ENCODE data around the gene NELFCD. TPM values are rescaled to one million over a fixed set of nuclear protein-coding genes. Genes with fewer than 3 reads are reported as not detected.

The NELFCD gene
- total and polyA plus RNA-seq, 10 of the 15 experiments (the other 5 are each of a cell fraction or from before 2014, with no cell fraction given) = 8.9 to 109 (median 82.9) TPM

- peaks cover 18 to 26% of the 10 kb centered on the region in 2 experiments for H3K36me3 ChIP-seq (ENCODE audit: control insufficient read depth in 2 of 2, insufficient read depth in 2 of 2, low read length in 1 of 2)
- peak overlapping the region; percentile 53 for H3K4me2 ChIP-seq (ENCODE audit: control insufficient read depth, insufficient read depth)
- H3K27ac ChIP-seq (ENCODE audit: control insufficient read depth, insufficient read depth) = peak overlapping the region; percentile 95
- ChIA-PET POLR2A (interaction anchor here (1.2 kb wide), 1 partner anchor 97 kb away, joined by 4 read pairs; no protein-coding TSS in a partner anchor), RAD21 (ENCODE audit: unreplicated experiment) (interaction anchor here (1.3 to 2.3 kb wide), 5 partner anchors 26 to 97 kb away, joined by 3 to 11 read pairs (median 3); partner anchors contain the start of gene ATP5F1E), SMC1A (ENCODE audit: uncharacterized antibody, unreplicated experiment) (interaction anchor here (0.9 to 2.0 kb wide), 4 partner anchors 28 to 118 kb away, joined by 3 to 14 read pairs (median 6); no protein-coding TSS in a partner anchor), CTCF (interaction anchor here (1.2 kb wide), 1 partner anchor 24 kb away, joined by 4 read pairs; no protein-coding TSS in a partner anchor)
- H3K79me2 ChIP-seq (ENCODE audit: control insufficient read depth, insufficient read depth, low read length) = peaks cover 56% of the 10 kb centered on the region
- no peaks in the 10 kb centered on the region for H3K9me3 ChIP-seq (replicated peaks; ENCODE audit: control insufficient read depth, insufficient read depth, low read length)
- H3K4me3 ChIP-seq = peak overlapping the region; percentile 92
- in situ Hi-C loops (cut with MboI) (loop anchor here (10.0 kb wide), 2 partner anchors 550 to 1610 kb away; partner anchors contain the start of gene RBM38), intact Hi-C loops (cut with micrococcal nuclease; ENCODE audit: unreplicated experiment) (loop anchor here (2.0 kb wide), 2 partner anchors 20 to 114 kb away; no protein-coding TSS in a partner anchor)
- H4K20me1 ChIP-seq (ENCODE audit: control insufficient read depth, insufficient read depth) = 0 out of 2 replicates have a peak, but pooled peaks cover 2% of the 10 kb centered on the region
- FAIRE-seq (no peak), ATAC-seq (no peak), DNase-seq (ENCODE audit: low read depth, low spot score) (no peak)
- TF ChIP-seq SMAD1 (IDR thresholded peaks at IDR 0.05; ENCODE audit: low read depth, partially characterized antibody) (peak; percentile 94), HDGF (IDR thresholded peaks at IDR 0.05) (0 out of 2 replicates have a peak, but pooled peaks have one; percentile 6), STAT3 (IDR thresholded peaks at IDR 0.05; ENCODE audit: low read depth, low read length) (no peak), BACH1 (IDR thresholded peaks at IDR 0.05; ENCODE audit: borderline replicate concordance) (0 out of 2 replicates have a peak, but pooled peaks have one; percentile 61)
- peaks cover 35% of the 10 kb centered on the region for H3K4me1 ChIP-seq (ENCODE audit: control insufficient read depth, insufficient read depth, low read length)
- peak overlapping the region; percentile 6; the same call in 1 of the 2 replicates for H2AFZ ChIP-seq (ENCODE audit: control insufficient read depth, low read depth, low read length)
- no peaks in the 10 kb centered on the region for H3K27me3 ChIP-seq (replicated peaks in 1 of 2; ENCODE audit: control insufficient read depth in 2 of 2, insufficient read depth in 2 of 2, low read length in 1 of 2)
- no TSS peak for BruUV-seq (replicated peaks)
- peak overlapping the region; percentile 92 for H3K9ac ChIP-seq (ENCODE audit: control insufficient read depth, insufficient read depth, low read length)
- 0% methylated on average over 4 of the region's 4 CpGs for WGBS (ENCODE audit: insufficient coverage, insufficient replicate concordance, low lambda C conversion rate, missing lambda C conversion rate)
These were observed 23.4 kb downstream of the NELFCD start for GRCh38 chr20:59004493-59004762.

- ChIA-PET CTCF (interaction anchor here (1.2 kb wide), 1 partner anchor 24 kb away, joined by 4 read pairs; no protein-coding TSS in a partner anchor), SMC1A (ENCODE audit: uncharacterized antibody, unreplicated experiment) (interaction anchor here (0.9 to 2.0 kb wide), 4 partner anchors 28 to 118 kb away, joined by 3 to 14 read pairs (median 6); no protein-coding TSS in a partner anchor), RAD21 (ENCODE audit: unreplicated experiment) (interaction anchor here (1.3 to 2.3 kb wide), 5 partner anchors 27 to 98 kb away, joined by 3 to 11 read pairs (median 3); partner anchors contain the start of gene ATP5F1E), POLR2A (interaction anchor here (1.2 to 1.7 kb wide), 3 partner anchors 27 to 97 kb away, joined by 4 to 5 read pairs (median 4); partner anchors contain the start of gene ATP5F1E)
- peaks cover 56% of the 10 kb centered on the region for H3K79me2 ChIP-seq (ENCODE audit: control insufficient read depth, insufficient read depth, low read length)
- peaks cover 18 to 24% of the 10 kb centered on the region in 2 experiments for H3K36me3 ChIP-seq (ENCODE audit: control insufficient read depth in 2 of 2, insufficient read depth in 2 of 2, low read length in 1 of 2)
- peak overlapping the region; percentile 30 for H2AFZ ChIP-seq (ENCODE audit: control insufficient read depth, low read depth, low read length)
- DNase-seq (ENCODE audit: low read depth, low spot score) (peak; percentile 94), FAIRE-seq (peak; percentile 89), ATAC-seq (peak; percentile 72)
- no peaks in the 10 kb centered on the region for H3K9me3 ChIP-seq (replicated peaks; ENCODE audit: control insufficient read depth, insufficient read depth, low read length)
- peak overlapping the region; percentile 53 for H3K4me2 ChIP-seq (ENCODE audit: control insufficient read depth, insufficient read depth)
- in situ Hi-C loops (cut with MboI) = loop anchor here (10.0 kb wide), 2 partner anchors 550 to 1610 kb away; partner anchors contain the start of gene RBM38
- H3K9ac ChIP-seq (ENCODE audit: control insufficient read depth, insufficient read depth, low read length) = peak overlapping the region; percentile 92
- BruUV-seq (replicated peaks) = TSS peak; percentile 79
- intact Hi-C loops (cut with micrococcal nuclease; ENCODE audit: unreplicated experiment) = loop anchor here (2.0 kb wide), 2 partner anchors 20 to 114 kb away; no protein-coding TSS in a partner anchor
- H3K27ac ChIP-seq (ENCODE audit: control insufficient read depth, insufficient read depth) = peak overlapping the region; percentile 95
- H3K4me3 ChIP-seq = peak overlapping the region; percentile 92
- 0 out of 2 replicates have a peak, but pooled peaks cover 2% of the 10 kb centered on the region for H4K20me1 ChIP-seq (ENCODE audit: control insufficient read depth, insufficient read depth)
- H3K4me1 ChIP-seq (ENCODE audit: control insufficient read depth, insufficient read depth, low read length) = peaks cover 35% of the 10 kb centered on the region
- under 1% methylated on average over 17 of the region's 17 CpGs for WGBS (ENCODE audit: insufficient coverage, insufficient replicate concordance, low lambda C conversion rate, missing lambda C conversion rate)
- H3K27me3 ChIP-seq (replicated peaks in 1 of 2; ENCODE audit: control insufficient read depth in 2 of 2, insufficient read depth in 2 of 2, low read length in 1 of 2) = no peaks in the 10 kb centered on the region
- TF ChIP-seq SUPT20H (IDR thresholded peaks at IDR 0.05; ENCODE audit: borderline replicate concordance, control insufficient read depth, low read depth, low read length) (no peak), EP300 (IDR thresholded peaks at IDR 0.05; ENCODE audit: borderline replicate concordance in 1 of 2, control insufficient read depth in 1 of 2, low read depth in 2 of 2, low read length in 2 of 2) (peak; percentile 84 to 91; a peak in 3 of 4 replicates), ZNF217 (IDR thresholded peaks at IDR 0.05) (peak; percentile 82), ATF3 (IDR thresholded peaks at IDR 0.05; ENCODE audit: borderline replicate concordance, extremely low read depth, low read depth, low read length) (no peak), IRF4 (IDR thresholded peaks at IDR 0.05; ENCODE audit: low read depth, low read length) (peak; percentile 80), BMI1 (IDR thresholded peaks at IDR 0.05; ENCODE audit: borderline replicate concordance) (peak; percentile 39; the same call in 1 of the 2 replicates)
These were observed 23.9 kb downstream of the NELFCD start for GRCh38 chr20:59004763-59005522.
